ENCODE data around the gene JPH2.

JPH2 gene

GRCh38 chr20:44219791-44220190, 32.8 kb upstream of the JPH2 start:
- Mint-ChIP-seq H3K4me3 (peak overlapping the region; percentile 88), H3K27me3 (no peaks in the 10 kb centered on the region), H3K4me1 (ENCODE audit: low read depth) (peaks cover 63% of the 10 kb centered on the region), H3K27ac (peak overlapping the region; percentile 87), H3K36me3 (peaks cover 2% of the 10 kb centered on the region), H3K9me3 (ENCODE audit: low read depth) (no peaks in the 10 kb centered on the region)

GRCh38 chr20:44219170-44219730, 32.3 kb upstream of the JPH2 start:
- Mint-ChIP-seq H3K4me1 (ENCODE audit: low read depth) (peaks cover 62% of the 10 kb centered on the region), H3K4me3 (peak overlapping the region; percentile 88), H3K9me3 (ENCODE audit: low read depth) (no peaks in the 10 kb centered on the region), H3K27ac (peak overlapping the region; percentile 87), H3K36me3 (peaks cover 2% of the 10 kb centered on the region), H3K27me3 (no peaks in the 10 kb centered on the region)

GRCh38 chr20:44218446-44218845, 31.5 kb upstream of the JPH2 start:
- H3K27me3 Mint-ChIP-seq: no peaks in the 10 kb centered on the region
- H3K4me1 Mint-ChIP-seq (ENCODE audit: low read depth): peaks cover 60% of the 10 kb centered on the region
- H3K36me3 Mint-ChIP-seq: peaks cover 2% of the 10 kb centered on the region
- peak overlapping the region; percentile 88 for H3K4me3 Mint-ChIP-seq
- no peaks in the 10 kb centered on the region for H3K9me3 Mint-ChIP-seq (ENCODE audit: low read depth)
- H3K27ac Mint-ChIP-seq: peak overlapping the region; percentile 88

GRCh38 chr20:44217342-44218092, 30.5 kb upstream of the JPH2 start:
- Mint-ChIP-seq H3K27me3 (no peaks in the 10 kb centered on the region), H3K27ac (peak overlapping the region; percentile 88), H3K4me1 (ENCODE audit: low read depth) (peaks cover 63% of the 10 kb centered on the region), H3K4me3 (peak overlapping the region; percentile 88), H3K36me3 (peaks cover 2% of the 10 kb centered on the region), H3K9me3 (ENCODE audit: low read depth) (no peaks in the 10 kb centered on the region)

- no peaks in the 10 kb centered on the region for H3K27me3 Mint-ChIP-seq
- peak overlapping the region; percentile 65 for H3K27ac Mint-ChIP-seq
- peak overlapping the region; percentile 20 for H3K4me3 Mint-ChIP-seq
These were observed 28.1 kb upstream of the JPH2 start for GRCh38 chr20:44215125-44215524.

GRCh38 chr20:44212792-44213191, 25.8 kb upstream of the JPH2 start:
- Mint-ChIP-seq H3K36me3 (peaks cover 2% of the 10 kb centered on the region), H3K27me3 (no peaks in the 10 kb centered on the region), H3K4me1 (ENCODE audit: low read depth) (peaks cover 67% of the 10 kb centered on the region), H3K27ac (peak overlapping the region; percentile 65), H3K9me3 (ENCODE audit: low read depth) (no peaks in the 10 kb centered on the region), H3K4me3 (no peak overlapping the region)

More at GRCh38 chr20:44215125-44215524, 28.1 kb upstream of the JPH2 start:
- H3K36me3 Mint-ChIP-seq: peaks cover 2% of the 10 kb centered on the region
- H3K9me3 Mint-ChIP-seq (ENCODE audit: low read depth): no peaks in the 10 kb centered on the region
- H3K4me1 Mint-ChIP-seq (ENCODE audit: low read depth): peaks cover 70% of the 10 kb centered on the region

GRCh38 chr20:44211177-44212039, 24.4 kb upstream of the JPH2 start:
- Mint-ChIP-seq H3K27me3 (no peaks in the 10 kb centered on the region), H3K36me3 (peaks cover 2% of the 10 kb centered on the region), H3K27ac (peak overlapping the region; percentile 98), H3K4me1 (ENCODE audit: low read depth) (peaks cover 67% of the 10 kb centered on the region), H3K9me3 (ENCODE audit: low read depth) (no peaks in the 10 kb centered on the region), H3K4me3 (peak overlapping the region; percentile 97)

GRCh38 chr20:44210406-44211176, 23.6 kb upstream of the JPH2 start, which contains the start of gene OSER1:
Gene OSER1, minus strand, starts transcription at chr20:44210771. Its CDS starts 3,814 bp downstream, at chr20:44206957.
- peak within 1 kb of the TSS; percentile 97 for H3K4me3 Mint-ChIP-seq
- peaks cover 5% of the 10 kb centered on the region for H3K36me3 Mint-ChIP-seq
- peak within 1 kb of the TSS; percentile 98 for H3K27ac Mint-ChIP-seq
- peaks cover 64% of the 10 kb centered on the region for H3K4me1 Mint-ChIP-seq (ENCODE audit: low read depth)
- H3K27me3 Mint-ChIP-seq: no peaks in the 10 kb centered on the region
- no peaks in the 10 kb centered on the region for H3K9me3 Mint-ChIP-seq (ENCODE audit: low read depth)

GRCh38 chr20:44209686-44210405, 22.9 kb upstream of the JPH2 start:
- H3K9me3 Mint-ChIP-seq (ENCODE audit: low read depth): no peaks in the 10 kb centered on the region
- no peaks in the 10 kb centered on the region for H3K27me3 Mint-ChIP-seq
- peaks cover 58% of the 10 kb centered on the region for H3K4me1 Mint-ChIP-seq (ENCODE audit: low read depth)
- H3K27ac Mint-ChIP-seq: peak overlapping the region; percentile 98
- H3K4me3 Mint-ChIP-seq: peak overlapping the region; percentile 97
- peaks cover 3% of the 10 kb centered on the region for H3K36me3 Mint-ChIP-seq

- H3K4me1 Mint-ChIP-seq (ENCODE audit: low read depth): peaks cover 63% of the 10 kb centered on the region
- H3K27ac Mint-ChIP-seq: peak overlapping the region; percentile 98
- no peaks in the 10 kb centered on the region for H3K27me3 Mint-ChIP-seq
- peaks cover 3% of the 10 kb centered on the region for H3K36me3 Mint-ChIP-seq
- H3K9me3 Mint-ChIP-seq (ENCODE audit: low read depth): no peaks in the 10 kb centered on the region
- peak overlapping the region; percentile 97 for H3K4me3 Mint-ChIP-seq
These were observed 21.8 kb upstream of the JPH2 start for GRCh38 chr20:44208770-44209169.

- Mint-ChIP-seq H3K9me3 (ENCODE audit: low read depth) (no peaks in the 10 kb centered on the region), H3K27me3 (no peaks in the 10 kb centered on the region), H3K4me3 (peak overlapping the region; percentile 97), H3K27ac (no peak overlapping the region), H3K36me3 (peaks cover 3% of the 10 kb centered on the region), H3K4me1 (ENCODE audit: low read depth) (peaks cover 65% of the 10 kb centered on the region)
These were observed 21.2 kb upstream of the JPH2 start for GRCh38 chr20:44208165-44208564.

GRCh38 chr20:44207126-44207723, 20.2 kb upstream of the JPH2 start:
- H3K27me3 Mint-ChIP-seq: no peaks in the 10 kb centered on the region
- H3K36me3 Mint-ChIP-seq: peaks cover 3% of the 10 kb centered on the region
- no peaks in the 10 kb centered on the region for H3K9me3 Mint-ChIP-seq (ENCODE audit: low read depth)
- H3K27ac Mint-ChIP-seq: peak overlapping the region; percentile 67
- peaks cover 57% of the 10 kb centered on the region for H3K4me1 Mint-ChIP-seq (ENCODE audit: low read depth)
- peak overlapping the region; percentile 27 for H3K4me3 Mint-ChIP-seq

- H3K4me1 Mint-ChIP-seq (ENCODE audit: low read depth): peaks cover 50% of the 10 kb centered on the region
- peaks cover 8% of the 10 kb centered on the region for H3K36me3 Mint-ChIP-seq
- no peak overlapping the region for H3K4me3 Mint-ChIP-seq
- no peaks in the 10 kb centered on the region for H3K27me3 Mint-ChIP-seq
- peak overlapping the region; percentile 28 for H3K27ac Mint-ChIP-seq
- H3K9me3 Mint-ChIP-seq (ENCODE audit: low read depth): no peaks in the 10 kb centered on the region
These were observed 19.1 kb upstream of the JPH2 start for GRCh38 chr20:44206132-44206531.

Measured in activated naive CD8-positive, alpha-beta T cell (primary cell).